AML-193 (cell line): ENCODE data around the gene SLC34A3.
A peak's percentile ranks its signal among the peaks of the same experiment; 100 is the strongest.

Experiments used
- DNase-seq, 2 experiments: peaks; one replicate each; lab custom pipeline; 2025; lab: John Stamatoyannopoulos, UW

Gene SLC34A3

DNA sequence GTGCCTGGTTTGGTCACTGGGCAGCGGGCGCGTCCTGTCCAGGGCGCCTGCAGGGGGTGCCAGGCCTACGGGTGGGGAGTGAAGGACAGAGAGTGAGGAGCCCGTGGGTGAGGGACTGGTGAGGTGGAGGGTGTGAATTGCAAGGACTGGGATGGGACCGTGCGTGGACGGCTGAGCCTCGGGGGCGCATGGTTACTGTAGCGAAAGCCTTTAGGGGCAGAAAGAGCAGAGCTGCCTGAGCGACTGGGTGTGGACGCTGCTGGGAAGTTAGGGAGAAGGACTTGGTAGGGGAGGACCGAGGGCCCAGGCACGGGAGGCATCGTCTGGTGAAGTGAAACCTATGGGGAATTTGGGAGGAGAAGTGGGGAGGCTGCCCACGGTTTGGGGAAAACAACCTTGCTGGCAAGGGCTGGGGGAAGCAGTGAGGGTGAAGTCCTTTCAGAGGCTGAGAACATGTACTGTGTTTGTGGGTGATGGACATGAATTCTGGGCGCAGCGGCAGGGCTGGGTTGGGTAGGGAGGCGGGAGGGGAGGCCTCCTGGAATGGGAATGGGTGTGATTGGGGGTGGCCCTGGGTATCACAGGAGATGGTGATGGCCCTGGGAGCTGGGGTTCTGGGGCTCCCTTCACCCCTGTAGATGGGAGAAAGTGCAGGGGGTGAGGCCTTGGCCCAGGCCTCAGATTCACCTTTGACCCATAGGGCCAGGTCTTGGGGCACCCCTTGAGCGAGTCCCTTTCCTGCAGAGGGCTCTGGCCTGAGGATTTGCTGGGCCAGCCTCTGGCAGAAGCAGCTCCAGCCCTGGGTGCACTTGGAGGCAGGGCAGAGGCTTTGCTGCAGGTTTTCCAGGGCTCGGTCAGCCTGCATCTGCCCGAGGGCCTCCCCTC lies 45.1 kb downstream of the SLC34A3 start:
- DNase-seq = no peak

- peak; percentile 28 to 40 for DNase-seq
Observed at GRCh38 chr9:137276473-137277328, 46.0 kb downstream of the SLC34A3 start.

GRCh38 chr9:137277329-137278041 lies 46.8 kb downstream of the SLC34A3 start, which contains the start of gene TOR4A:
Gene TOR4A, plus strand, starts transcription at chr9:137277726. Its CDS starts 964 bp downstream, at chr9:137278690.
- DNase-seq = peak; percentile 64 to 71

- DNase-seq = no peak
Observed at GRCh38 chr9:137278061-137278701, 47.5 kb downstream of the SLC34A3 start.

DNA sequence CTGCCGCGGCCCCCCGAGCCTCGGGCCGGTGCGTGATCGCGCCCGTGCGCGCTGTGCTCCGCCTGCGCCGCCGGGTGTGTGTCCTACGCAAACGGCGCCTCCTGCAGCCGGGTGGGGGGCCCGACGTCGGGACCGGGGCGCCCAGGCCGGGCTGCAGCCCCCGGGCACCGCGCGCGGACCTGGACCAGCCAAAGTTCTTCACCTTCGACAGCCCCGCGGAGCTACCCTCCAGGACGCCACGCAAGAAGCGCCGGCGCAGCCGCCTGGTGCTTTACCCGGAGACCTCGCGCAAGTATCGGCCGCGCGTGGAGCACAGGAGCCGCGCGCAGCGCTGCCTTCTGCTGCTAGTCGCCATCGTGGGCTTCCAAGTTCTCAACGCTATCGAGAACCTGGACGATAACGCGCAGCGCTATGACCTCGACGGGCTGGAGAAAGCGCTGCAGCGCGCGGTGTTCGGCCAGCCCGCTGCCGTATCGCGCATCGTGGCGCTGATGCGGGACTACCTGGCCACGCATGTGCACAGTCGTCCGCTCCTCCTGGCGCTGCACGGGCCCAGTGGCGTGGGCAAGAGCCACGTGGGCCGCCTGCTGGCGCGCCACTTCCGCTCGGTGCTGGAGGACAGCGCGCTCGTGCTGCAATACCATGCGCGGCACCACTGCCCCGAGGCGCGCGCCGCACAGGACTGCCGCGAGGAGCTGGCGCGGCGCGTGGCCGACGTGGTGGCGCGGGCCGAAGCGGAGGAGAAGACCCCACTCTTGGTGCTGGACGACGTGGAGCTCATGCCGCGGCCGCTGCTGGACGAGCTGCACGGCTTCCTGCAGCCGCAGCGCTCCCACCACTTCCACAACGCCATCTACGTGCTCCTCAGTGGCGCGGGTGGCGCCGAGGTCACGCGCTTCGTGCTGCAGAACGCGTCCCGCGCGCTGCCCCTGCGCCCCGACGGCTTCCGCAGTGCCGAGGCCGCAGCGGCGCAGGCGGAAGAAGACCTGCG lies 48.3 kb downstream of the SLC34A3 start:
- no peak for DNase-seq

DNA sequence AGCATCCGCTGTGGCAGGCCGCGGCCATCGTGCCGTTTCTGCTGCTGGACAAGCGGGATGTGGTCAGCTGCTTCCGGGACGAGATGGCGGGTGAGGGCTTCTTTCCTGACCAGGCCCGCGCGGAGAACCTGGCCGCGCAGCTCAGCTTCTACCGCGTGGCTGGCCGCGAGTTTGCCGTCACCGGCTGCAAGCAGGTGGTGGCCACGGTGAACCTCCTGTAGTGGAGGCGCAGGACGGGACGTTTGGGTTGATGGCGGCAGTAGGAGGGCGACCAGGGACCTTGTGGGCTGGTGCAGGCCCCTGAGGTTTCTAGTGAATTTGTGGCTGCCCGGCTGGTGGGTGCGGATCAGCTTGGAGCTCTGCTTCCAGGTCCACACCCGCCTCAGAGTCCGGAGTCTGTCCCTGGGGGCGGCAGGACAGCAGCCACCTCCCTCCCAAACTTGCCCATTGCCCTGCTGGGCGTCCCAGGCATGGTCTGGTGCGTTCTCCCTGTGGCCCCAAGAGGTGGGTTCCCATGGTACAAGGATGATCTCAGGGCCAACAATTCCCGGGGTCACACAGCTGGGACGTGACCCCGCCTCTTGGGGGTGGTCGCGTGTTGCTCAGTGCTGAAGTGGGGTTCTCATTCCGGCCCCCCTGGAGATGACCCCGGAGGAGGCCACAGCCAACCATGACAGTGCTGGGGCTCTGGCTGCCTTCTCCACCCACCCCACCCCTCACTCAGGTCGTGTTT lies 49.2 kb downstream of the SLC34A3 start:
- no peak for DNase-seq

GRCh38 chr9:137280474-137281344 lies 50.0 kb downstream of the SLC34A3 start:
- DNase-seq = no peak

DNA sequence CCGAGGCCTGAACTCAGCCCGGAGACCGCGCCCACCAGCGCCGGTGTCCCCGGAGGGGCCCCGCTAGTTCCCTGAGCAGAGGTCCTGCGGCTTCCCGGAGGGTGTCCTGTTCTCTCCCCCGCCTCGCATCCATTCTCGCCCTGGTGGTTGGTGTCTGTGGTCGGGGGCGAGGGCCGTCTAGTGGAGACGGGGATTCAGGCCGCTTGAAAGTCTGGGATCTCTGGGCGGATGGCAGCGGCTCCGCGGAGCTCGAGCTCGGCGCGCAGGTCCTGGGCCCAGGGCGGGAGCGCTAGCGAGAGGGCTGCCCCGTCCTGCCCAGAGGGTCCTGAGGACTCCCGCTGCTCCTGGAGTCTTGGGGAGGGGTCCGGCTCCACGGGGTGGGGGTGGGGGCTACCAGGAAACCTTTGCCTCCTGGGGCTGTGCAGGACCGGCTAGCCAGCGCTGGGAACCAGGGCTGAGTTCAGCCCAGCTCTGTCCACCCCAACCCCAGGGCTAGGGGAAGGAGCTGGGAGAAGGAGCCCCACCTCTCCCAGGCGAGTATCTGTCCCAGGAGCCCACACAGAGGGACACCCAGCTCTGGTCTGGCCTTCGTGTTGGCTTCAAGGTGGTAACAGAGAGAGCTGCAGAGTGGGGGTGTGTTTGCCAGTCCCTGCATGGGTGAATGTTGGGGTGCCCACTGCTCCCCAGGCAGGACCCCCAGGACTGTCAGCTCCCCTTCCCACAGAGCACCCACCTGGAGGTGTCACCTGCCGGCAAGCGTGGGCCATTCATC lies 50.8 kb downstream of the SLC34A3 start:
- DNase-seq = no peak
